ENCODE measurements around the gene ARF3.
A peak's percentile ranks its signal among the peaks of the same experiment; 100 is the strongest.

Gene ARF3

GRCh38 chr12:48960834-48961233 lies 3.5 kb upstream of the ARF3 start:
- no peak overlapping the region for H3K4me3 Mint-ChIP-seq
- H3K27me3 Mint-ChIP-seq (ENCODE audit: low read depth) = peaks cover 39% of the 10 kb centered on the region
- no peaks in the 10 kb centered on the region for H3K36me3 Mint-ChIP-seq (ENCODE audit: low read depth)
- H3K9me3 Mint-ChIP-seq = no peaks in the 10 kb centered on the region
- H3K27ac Mint-ChIP-seq = no peak overlapping the region
- H3K4me1 Mint-ChIP-seq (ENCODE audit: low read depth) = peaks cover 16% of the 10 kb centered on the region

DNA sequence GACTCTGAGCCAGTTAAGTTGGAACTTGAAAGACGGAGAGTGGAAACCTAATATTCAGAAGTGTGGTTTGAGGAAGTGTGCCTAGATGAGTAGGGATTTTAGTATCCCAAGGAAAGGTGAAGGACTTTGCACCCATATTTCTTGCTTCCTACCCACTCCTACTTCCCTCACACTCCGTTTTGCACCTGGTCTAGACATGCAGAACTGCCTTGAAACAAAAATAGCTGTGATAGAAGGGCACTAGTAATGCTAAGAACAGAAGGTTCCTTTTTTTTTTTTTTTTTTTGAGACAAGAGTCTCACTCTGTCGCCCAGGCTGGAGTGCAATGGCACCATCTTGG lies 732 bp upstream of the ARF3 start:
- peaks cover 9% of the 10 kb centered on the region for H3K36me3 Mint-ChIP-seq (ENCODE audit: low read depth)
- H3K4me1 Mint-ChIP-seq (ENCODE audit: low read depth) = peaks cover 28% of the 10 kb centered on the region
- peaks cover 28% of the 10 kb centered on the region for H3K27me3 Mint-ChIP-seq (ENCODE audit: low read depth)
- peak overlapping the region; percentile 94 for H3K4me3 Mint-ChIP-seq
- no peaks in the 10 kb centered on the region for H3K9me3 Mint-ChIP-seq
- no peak overlapping the region for H3K27ac Mint-ChIP-seq

- no peaks in the 10 kb centered on the region for H3K9me3 Mint-ChIP-seq
- H3K4me3 Mint-ChIP-seq = peak overlapping the region; percentile 94
- H3K4me1 Mint-ChIP-seq (ENCODE audit: low read depth) = peaks cover 32% of the 10 kb centered on the region
- peaks cover 12% of the 10 kb centered on the region for H3K36me3 Mint-ChIP-seq (ENCODE audit: low read depth)
- H3K27me3 Mint-ChIP-seq (ENCODE audit: low read depth) = peaks cover 25% of the 10 kb centered on the region
- H3K27ac Mint-ChIP-seq = peak overlapping the region; percentile 81
Measured at GRCh38 chr12:48956279-48957140, 777 bp downstream of the ARF3 start.

DNA sequence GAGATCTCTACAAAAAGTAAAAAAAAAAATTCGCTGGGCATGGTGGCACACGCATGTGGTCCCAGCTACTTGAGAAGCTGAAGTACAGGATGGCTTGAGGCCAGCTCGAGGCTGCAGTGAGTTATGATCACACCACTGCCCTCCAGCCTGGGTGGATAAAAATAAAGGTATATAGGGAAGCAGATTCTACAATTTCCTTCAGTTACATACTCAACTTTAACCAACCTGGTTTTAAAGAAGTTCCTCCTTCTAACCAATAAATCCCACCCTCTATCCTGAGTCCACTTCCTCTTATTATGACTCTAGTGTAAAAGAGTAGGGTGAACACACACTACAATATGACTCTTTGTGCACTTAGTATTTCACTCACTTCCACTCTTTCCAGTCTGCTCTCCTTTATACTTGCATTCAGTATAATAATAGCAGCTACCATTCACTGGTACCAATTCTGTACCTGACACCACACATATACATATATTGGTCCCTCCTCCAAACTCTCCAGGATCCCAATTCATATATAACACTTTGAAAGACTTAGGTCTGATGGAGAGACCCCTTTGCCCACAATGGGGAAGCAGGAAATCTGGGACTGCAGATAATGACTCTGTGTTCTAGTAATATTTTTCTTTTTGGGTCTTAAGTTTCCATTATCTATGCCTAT lies 2.3 kb downstream of the ARF3 start:
- Mint-ChIP-seq H3K36me3 (ENCODE audit: low read depth) (peaks cover 12% of the 10 kb centered on the region), H3K27ac (no peak overlapping the region), H3K27me3 (ENCODE audit: low read depth) (peaks cover 13% of the 10 kb centered on the region), H3K4me1 (ENCODE audit: low read depth) (peaks cover 32% of the 10 kb centered on the region), H3K4me3 (peak overlapping the region; percentile 94), H3K9me3 (no peaks in the 10 kb centered on the region)

- H3K9me3 Mint-ChIP-seq = no peaks in the 10 kb centered on the region
- no peak overlapping the region for H3K27ac Mint-ChIP-seq
- H3K36me3 Mint-ChIP-seq (ENCODE audit: low read depth) = peaks cover 12% of the 10 kb centered on the region
- H3K4me1 Mint-ChIP-seq (ENCODE audit: low read depth) = peaks cover 32% of the 10 kb centered on the region
- no peak overlapping the region for H3K4me3 Mint-ChIP-seq
- H3K27me3 Mint-ChIP-seq (ENCODE audit: low read depth) = peaks cover 7% of the 10 kb centered on the region
Measured at GRCh38 chr12:48954061-48954460, 3.2 kb downstream of the ARF3 start.

DNA sequence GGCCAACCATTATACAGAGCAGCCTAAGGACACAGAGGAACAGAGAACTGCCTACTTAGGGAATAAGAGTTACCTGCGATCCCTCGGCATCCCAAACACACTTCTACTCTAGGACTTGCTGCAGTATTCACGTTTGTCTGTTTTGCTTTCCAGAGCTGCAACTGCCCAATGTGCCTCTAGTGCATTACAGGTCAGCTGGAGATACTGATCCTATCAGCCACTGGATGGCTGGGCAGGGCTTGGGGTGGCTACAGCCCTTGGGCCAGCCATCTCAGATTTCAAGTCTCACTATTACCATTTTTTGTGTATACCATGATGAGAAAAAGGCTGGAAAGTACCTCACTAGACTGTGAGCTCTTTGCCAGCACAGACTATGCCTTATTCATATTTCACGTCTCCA lies 4.6 kb downstream of the ARF3 start:
- H3K27ac Mint-ChIP-seq = no peak overlapping the region
- no peaks in the 10 kb centered on the region for H3K27me3 Mint-ChIP-seq (ENCODE audit: low read depth)
- H3K4me1 Mint-ChIP-seq (ENCODE audit: low read depth) = peaks cover 32% of the 10 kb centered on the region
- H3K9me3 Mint-ChIP-seq = no peaks in the 10 kb centered on the region
- H3K4me3 Mint-ChIP-seq = no peak overlapping the region
- peaks cover 16% of the 10 kb centered on the region for H3K36me3 Mint-ChIP-seq (ENCODE audit: low read depth)

- Mint-ChIP-seq H3K27ac (no peak overlapping the region), H3K4me1 (ENCODE audit: low read depth) (peaks cover 17% of the 10 kb centered on the region)
Measured at GRCh38 chr12:48947727-48948126, 9.6 kb downstream of the ARF3 start.

DNA sequence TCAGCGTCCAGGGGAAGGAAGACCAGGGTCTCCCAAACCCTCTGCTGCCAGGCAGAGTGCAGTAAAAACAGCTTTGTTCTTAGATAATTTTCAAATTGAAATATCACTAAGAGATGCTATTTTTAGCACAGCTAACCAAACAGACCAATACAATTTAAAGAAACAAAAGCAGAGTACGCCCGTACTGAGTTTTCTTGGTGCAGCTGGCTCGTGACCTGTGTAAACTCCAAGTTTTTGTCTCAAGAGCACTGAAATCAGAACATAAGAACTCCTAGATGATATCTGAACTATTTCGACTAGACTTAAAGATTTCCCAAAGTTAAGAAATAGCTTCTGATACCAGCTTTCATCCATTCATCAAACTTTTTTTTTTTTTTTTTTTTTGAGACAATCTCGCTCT lies 10.3 kb downstream of the ARF3 start:
- H3K27ac Mint-ChIP-seq = no peak overlapping the region
- no peaks in the 10 kb centered on the region for H3K27me3 Mint-ChIP-seq (ENCODE audit: low read depth)
- no peaks in the 10 kb centered on the region for H3K9me3 Mint-ChIP-seq
- peaks cover 19% of the 10 kb centered on the region for H3K4me1 Mint-ChIP-seq (ENCODE audit: low read depth)
- peaks cover 16% of the 10 kb centered on the region for H3K36me3 Mint-ChIP-seq (ENCODE audit: low read depth)
- H3K4me3 Mint-ChIP-seq = no peak overlapping the region

More at GRCh38 chr12:48947727-48948126, 9.6 kb downstream of the ARF3 start:
- H3K27me3 Mint-ChIP-seq (ENCODE audit: low read depth) = no peaks in the 10 kb centered on the region
- H3K36me3 Mint-ChIP-seq (ENCODE audit: low read depth) = peaks cover 14% of the 10 kb centered on the region
- no peak overlapping the region for H3K4me3 Mint-ChIP-seq
- H3K9me3 Mint-ChIP-seq = no peaks in the 10 kb centered on the region

DNA sequence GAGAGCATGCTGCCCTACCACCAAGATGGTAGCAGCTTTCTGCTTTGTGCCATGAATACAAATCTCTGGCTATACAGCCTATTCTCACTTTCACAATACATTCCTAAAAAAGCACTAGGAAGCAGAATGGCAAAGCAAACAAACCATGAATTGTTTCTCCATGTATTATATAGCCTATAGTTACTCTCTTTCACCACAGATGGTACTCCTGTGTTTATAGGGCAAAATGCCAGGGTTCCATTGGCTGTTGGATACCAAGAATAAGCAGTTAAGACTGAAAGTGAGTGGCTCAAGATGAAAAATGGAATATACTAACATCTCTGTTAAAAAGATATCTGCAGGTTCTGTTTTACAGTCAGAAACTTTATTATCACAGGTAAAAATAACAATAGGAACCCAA lies 11.1 kb downstream of the ARF3 start:
- Mint-ChIP-seq H3K4me1 (ENCODE audit: low read depth) (peaks cover 21% of the 10 kb centered on the region), H3K36me3 (ENCODE audit: low read depth) (peaks cover 17% of the 10 kb centered on the region), H3K27ac (no peak overlapping the region), H3K9me3 (no peaks in the 10 kb centered on the region), H3K4me3 (no peak overlapping the region), H3K27me3 (ENCODE audit: low read depth) (no peaks in the 10 kb centered on the region)

- H3K27ac Mint-ChIP-seq = no peak overlapping the region
- H3K4me1 Mint-ChIP-seq (ENCODE audit: low read depth) = peaks cover 18% of the 10 kb centered on the region
- H3K36me3 Mint-ChIP-seq (ENCODE audit: low read depth) = peaks cover 33% of the 10 kb centered on the region
- H3K9me3 Mint-ChIP-seq = no peaks in the 10 kb centered on the region
- no peaks in the 10 kb centered on the region for H3K27me3 Mint-ChIP-seq (ENCODE audit: low read depth)
- no peak overlapping the region for H3K4me3 Mint-ChIP-seq
Measured at GRCh38 chr12:48943221-48943620, 14.1 kb downstream of the ARF3 start.

DNA sequence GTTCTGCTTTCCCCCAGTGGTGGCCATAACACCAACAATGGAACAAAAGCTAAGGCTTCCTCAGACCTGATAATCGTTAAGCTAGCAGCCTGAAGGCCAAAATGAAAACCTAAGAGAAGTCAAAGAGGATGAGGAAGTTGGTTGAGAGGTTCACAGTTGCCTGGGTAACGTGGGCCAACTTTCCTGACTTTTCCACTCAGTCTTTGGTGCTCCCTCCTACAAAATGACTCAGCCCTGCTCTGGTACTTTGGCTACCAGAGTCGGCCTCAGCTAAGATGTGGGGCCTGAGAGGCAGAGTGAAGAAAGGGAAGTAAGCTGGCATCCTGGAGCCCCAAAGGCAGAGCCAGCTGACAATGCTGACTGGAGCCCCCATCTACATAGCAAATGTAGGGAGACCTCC lies 17.1 kb downstream of the ARF3 start:
- H3K9me3 Mint-ChIP-seq = no peaks in the 10 kb centered on the region
- peaks cover 24% of the 10 kb centered on the region for H3K4me1 Mint-ChIP-seq (ENCODE audit: low read depth)
- no peak overlapping the region for H3K27ac Mint-ChIP-seq
- no peaks in the 10 kb centered on the region for H3K27me3 Mint-ChIP-seq (ENCODE audit: low read depth)
- no peak overlapping the region for H3K4me3 Mint-ChIP-seq
- peaks cover 35% of the 10 kb centered on the region for H3K36me3 Mint-ChIP-seq (ENCODE audit: low read depth)

DNA sequence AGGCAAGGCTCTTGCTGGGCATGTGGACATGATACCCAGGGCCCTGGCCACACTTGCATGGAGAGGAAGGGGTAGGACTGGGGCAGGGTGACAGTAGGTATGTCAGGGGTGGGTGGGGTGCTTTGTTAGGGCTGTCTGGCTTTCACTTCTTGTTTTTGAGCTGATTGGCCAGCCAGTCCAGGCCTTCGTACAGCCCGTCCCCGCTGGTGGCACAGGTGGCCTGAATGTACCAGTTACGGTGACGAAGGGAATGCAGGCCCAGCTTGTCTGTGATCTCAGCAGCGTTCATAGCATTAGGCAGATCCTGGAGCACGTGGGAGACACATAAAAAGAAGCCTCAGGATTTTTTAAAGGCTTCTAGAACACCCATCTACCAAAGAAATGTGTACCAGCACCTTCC lies 18.5 kb downstream of the ARF3 start:
- no peak overlapping the region for H3K4me3 Mint-ChIP-seq
- no peaks in the 10 kb centered on the region for H3K9me3 Mint-ChIP-seq
- peaks cover 38% of the 10 kb centered on the region for H3K36me3 Mint-ChIP-seq (ENCODE audit: low read depth)
- no peaks in the 10 kb centered on the region for H3K27me3 Mint-ChIP-seq (ENCODE audit: low read depth)
- peaks cover 31% of the 10 kb centered on the region for H3K4me1 Mint-ChIP-seq (ENCODE audit: low read depth)
- H3K27ac Mint-ChIP-seq = no peak overlapping the region

- H3K4me1 Mint-ChIP-seq (ENCODE audit: low read depth) = peaks cover 37% of the 10 kb centered on the region
- H3K4me3 Mint-ChIP-seq = no peak overlapping the region
- peaks cover 45% of the 10 kb centered on the region for H3K36me3 Mint-ChIP-seq (ENCODE audit: low read depth)
- no peaks in the 10 kb centered on the region for H3K27me3 Mint-ChIP-seq (ENCODE audit: low read depth)
- no peak overlapping the region for H3K27ac Mint-ChIP-seq
- H3K9me3 Mint-ChIP-seq = no peaks in the 10 kb centered on the region
Measured at GRCh38 chr12:48937170-48937569, 20.1 kb downstream of the ARF3 start.

- H3K27ac Mint-ChIP-seq = peak overlapping the region; percentile 70
- H3K9me3 Mint-ChIP-seq = no peaks in the 10 kb centered on the region
- H3K4me1 Mint-ChIP-seq (ENCODE audit: low read depth) = peaks cover 35% of the 10 kb centered on the region
- H3K4me3 Mint-ChIP-seq = no peak overlapping the region
- H3K27me3 Mint-ChIP-seq (ENCODE audit: low read depth) = no peaks in the 10 kb centered on the region
- peaks cover 44% of the 10 kb centered on the region for H3K36me3 Mint-ChIP-seq (ENCODE audit: low read depth)
Measured at GRCh38 chr12:48936379-48936979, 20.8 kb downstream of the ARF3 start.

GRCh38 chr12:48934312-48934706 lies 23.0 kb downstream of the ARF3 start:
- peaks cover 37% of the 10 kb centered on the region for H3K4me1 Mint-ChIP-seq (ENCODE audit: low read depth)
- H3K4me3 Mint-ChIP-seq = peak overlapping the region; percentile 58
- H3K36me3 Mint-ChIP-seq (ENCODE audit: low read depth) = peaks cover 43% of the 10 kb centered on the region
- no peaks in the 10 kb centered on the region for H3K27me3 Mint-ChIP-seq (ENCODE audit: low read depth)
- no peaks in the 10 kb centered on the region for H3K9me3 Mint-ChIP-seq
- peak overlapping the region; percentile 91 for H3K27ac Mint-ChIP-seq

Measured in T-helper 1 cell treated with Interleukin-12 subunit alpha and Interleukin-12 subunit beta and Interleukin-4 antibody, amounts not matched to agents 30 μg/mL and 1 μg/mL, for 36 hours (primary cell).